RPMI7951 (cell line): ENCODE results near the gene TTF1. TPM values are rescaled to one million over a fixed set of nuclear protein-coding genes. Genes with fewer than 3 reads are reported as not detected.

Source experiments
- DNase-seq: peaks from one replicate; pipeline ENCODE4 v3.0.0-alpha.2; 2012; ENCODE audit warnings: low read depth
- total RNA-seq: library from RNA; depleted of rRNA; stranded (reverse); fragments of >200 nt; shearing (Covaris generic); gene quantifications from 2 replicates; pipeline ENCODE4 v1.2.3, GENCODE V29; 2014; rRNA removed

Gene TTF1
- total RNA-seq, 1 experiment from 2014 or later = 13.5 TPM

- no peak for DNase-seq
Measured at GRCh38 chr9:132365986-132366385, 40.7 kb downstream of the TTF1 start.

DNA sequence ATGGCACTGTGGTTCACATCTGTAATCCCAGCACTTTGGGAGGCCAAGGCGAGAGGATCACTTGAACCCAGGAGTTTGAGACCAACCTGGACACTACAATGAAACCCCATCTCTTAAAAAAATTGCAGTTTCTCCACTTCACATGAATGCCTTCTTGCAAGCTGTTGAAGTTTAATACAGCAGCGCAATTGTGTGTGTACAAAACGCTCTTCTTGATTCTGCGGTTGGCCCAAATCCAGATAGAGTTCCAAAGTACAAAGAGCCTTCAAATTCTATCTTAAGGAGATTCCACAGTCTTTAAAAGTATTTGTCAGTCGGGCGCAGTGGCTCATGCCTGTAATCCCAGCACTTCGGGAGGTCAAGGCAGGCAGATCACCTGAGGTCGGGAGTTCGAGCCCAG, 42.6 kb downstream of the TTF1 start:
- no peak for DNase-seq

- no peak for DNase-seq
Measured at GRCh38 chr9:132357764-132358163, 48.9 kb downstream of the TTF1 start.

DNA sequence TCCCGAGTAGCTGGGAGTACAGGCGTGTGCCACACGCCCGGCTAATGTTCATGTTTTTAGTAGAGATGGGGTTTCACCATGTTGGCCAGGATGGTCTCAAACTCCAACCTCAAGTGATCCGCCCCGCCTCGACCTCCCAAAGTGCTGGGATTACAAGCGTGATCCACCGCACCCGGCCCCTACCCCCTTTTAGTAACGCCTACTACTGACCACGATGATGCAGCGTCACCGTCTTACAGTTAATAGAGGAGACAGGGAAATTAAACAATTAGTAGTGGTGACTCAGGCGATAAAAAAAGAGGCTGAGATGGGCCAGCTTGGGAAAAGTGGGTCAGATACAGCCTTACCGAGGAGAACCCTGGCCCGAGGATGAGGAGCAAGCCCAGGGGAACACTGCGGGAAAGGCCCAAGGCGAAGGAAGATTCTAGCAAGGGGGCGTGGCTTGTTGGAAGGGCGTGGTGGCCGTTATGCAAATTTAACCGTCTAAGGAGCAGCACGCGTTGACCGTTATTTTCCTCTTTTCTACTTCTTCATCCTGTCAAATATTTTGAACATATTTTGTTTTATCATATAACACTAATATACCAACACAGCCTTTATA, 50.2 kb downstream of the TTF1 start:
- no peak for DNase-seq

- peak; percentile 95 for DNase-seq
Measured at GRCh38 chr9:132354637-132355355, 51.8 kb downstream of the TTF1 start, which contains the start of gene SETX. Gene SETX (minus strand): TSS chr9:132354986. CDS start chr9:132349428, 5,558 bp downstream.

GRCh38 chr9:132351404-132352045, 55.1 kb downstream of the TTF1 start:
- DNase-seq = no peak

DNA sequence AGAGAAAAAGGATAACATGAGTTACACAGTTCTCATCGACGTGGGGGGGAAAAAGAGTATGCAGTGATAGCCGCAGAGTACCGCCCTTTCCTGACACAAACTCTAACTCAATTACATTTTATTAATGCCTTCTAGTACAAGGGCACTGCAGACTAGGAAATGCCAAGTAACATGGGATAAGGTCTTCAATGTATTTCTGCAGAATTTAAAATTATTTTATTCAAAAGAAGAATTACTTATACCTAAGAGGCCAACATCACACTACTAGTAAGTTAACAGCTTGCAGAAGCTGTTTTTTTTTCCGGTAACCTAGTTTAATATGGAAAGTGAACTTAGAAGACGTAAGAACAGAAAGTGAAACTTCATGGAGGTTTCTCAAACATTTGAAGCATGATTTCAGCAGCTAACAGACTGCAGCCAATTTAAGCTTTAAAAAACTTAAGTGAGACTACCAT, 55.8 kb downstream of the TTF1 start:
- DNase-seq = peak; percentile 20

GRCh38 chr9:132348676-132349075, 58.0 kb downstream of the TTF1 start:
- no peak for DNase-seq

- no peak for DNase-seq
Measured at GRCh38 chr9:132346177-132346576, 60.5 kb downstream of the TTF1 start.

GRCh38 chr9:132341177-132341840, 65.3 kb downstream of the TTF1 start:
- DNase-seq = no peak

DNA sequence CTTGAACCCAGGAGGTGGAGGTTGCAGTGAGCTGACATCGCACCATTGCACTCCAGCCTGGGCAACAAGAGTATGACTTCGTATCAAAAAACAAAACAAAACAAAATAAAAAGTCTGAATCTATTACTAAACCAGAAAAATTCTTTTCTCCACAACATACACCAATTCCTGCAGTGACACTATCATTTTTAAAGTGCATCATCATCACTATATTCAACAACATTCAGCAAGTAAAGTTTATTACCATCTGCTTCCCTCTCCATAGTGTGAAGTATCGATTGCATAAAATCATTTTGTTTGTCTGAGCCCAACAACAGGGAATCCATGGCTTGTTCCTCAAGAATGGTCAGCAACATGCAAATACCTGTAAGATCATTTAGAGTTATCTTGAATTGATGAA, 72.3 kb downstream of the TTF1 start:
- DNase-seq = no peak

DNA sequence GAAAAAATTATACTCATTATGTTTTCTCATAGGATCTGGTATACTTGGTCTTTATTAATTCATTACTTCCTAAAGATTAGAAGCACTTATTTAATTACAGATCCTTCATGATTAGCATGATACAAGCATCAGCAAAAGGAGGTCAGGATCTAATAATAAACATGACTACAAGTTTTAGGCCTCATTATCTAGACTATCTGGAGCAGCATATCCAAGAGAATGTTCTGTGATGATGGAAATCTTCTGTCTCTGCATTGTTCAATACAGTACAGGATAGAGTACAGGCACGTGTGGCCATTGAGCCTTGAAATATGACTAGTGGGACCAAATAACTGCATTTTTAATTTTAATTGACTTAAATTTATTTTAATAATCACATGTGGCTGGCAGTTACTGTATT, 73.1 kb downstream of the TTF1 start:
- no peak for DNase-seq

DNA sequence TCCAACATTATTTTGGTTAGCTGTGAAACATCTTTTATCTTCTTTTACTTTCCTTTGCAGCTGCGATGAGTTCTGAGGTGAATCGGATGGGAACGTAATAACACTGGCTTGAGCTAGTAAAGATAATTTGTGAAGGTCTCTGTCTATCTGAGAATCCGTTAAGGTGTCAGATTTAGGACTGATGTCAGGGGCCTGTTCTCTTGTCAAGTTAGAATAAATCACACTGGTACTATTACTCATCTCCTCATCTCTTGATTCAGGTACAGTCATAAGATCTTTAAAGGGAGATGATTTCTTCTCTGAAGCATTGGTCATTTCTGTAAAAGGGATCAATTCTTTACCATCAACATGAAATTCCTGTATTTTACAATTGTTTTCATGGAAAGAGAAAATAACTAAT, 78.1 kb downstream of the TTF1 start:
- DNase-seq = no peak

- no peak for DNase-seq
Measured at GRCh38 chr9:132327537-132327936, 79.1 kb downstream of the TTF1 start.

Other genes starting within 250 kb of the TTF1 start
- gene NTNG2, start 244.8 kb downstream of the TTF1 start, total RNA-seq = 0.36 and 1.6 TPM in 2 replicates
- 31.8 and 32.9 TPM in 2 replicates for gene SETX, start 51.9 kb downstream of the TTF1 start, total RNA-seq
- gene CFAP77, start 3.4 kb upstream of the TTF1 start, total RNA-seq = 0.29 TPM in 1 of 2 replicates, not detected in the other
- not detected in 2 replicates for gene BARHL1, start 175.8 kb upstream of the TTF1 start, total RNA-seq